GM18507 (cell line): ENCODE results near the gene FOXP4.

Source experiments
- DNase-seq: peaks from one replicate; pipeline ENCODE4 v3.0.0; 2011; ENCODE audit warnings: low read depth; ENCODE audit not compliant: insufficient read length; ENCODE audit errors: extremely low spot score
- FAIRE-seq: peaks from 2 replicates; lab custom pipeline; 2011; peaks lifted over from hg19 to GRCh38; lab: Jason Lieb, UNC

FOXP4 gene

GRCh38 chr6:41594326-41594725 lies 48.1 kb downstream of the FOXP4 start:
- no peak for FAIRE-seq
- no peak for DNase-seq

GRCh38 chr6:41594766-41595165 lies 48.6 kb downstream of the FOXP4 start:
- FAIRE-seq (no peak), DNase-seq (no peak)

DNA sequence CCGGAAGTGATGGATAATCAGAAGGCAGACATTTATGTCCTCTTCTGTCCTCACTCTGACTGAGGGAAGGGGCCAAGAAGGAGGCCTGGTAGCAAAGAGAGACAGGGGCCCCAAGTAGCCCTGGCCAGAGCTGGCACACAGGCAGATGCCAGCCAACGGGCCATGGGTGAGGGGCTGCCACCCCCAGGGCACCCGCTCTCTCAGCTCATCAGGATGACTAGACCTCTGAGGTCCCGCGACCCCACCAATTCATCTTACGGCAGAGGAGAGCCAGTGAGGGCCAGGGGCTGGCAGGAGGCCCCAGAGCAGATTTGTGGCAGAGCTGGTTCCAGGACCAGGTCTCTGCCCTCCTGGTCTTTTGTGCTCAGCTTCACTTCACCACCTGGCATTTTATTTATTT lies 49.0 kb downstream of the FOXP4 start:
- FAIRE-seq = no peak
- DNase-seq = no peak

DNA sequence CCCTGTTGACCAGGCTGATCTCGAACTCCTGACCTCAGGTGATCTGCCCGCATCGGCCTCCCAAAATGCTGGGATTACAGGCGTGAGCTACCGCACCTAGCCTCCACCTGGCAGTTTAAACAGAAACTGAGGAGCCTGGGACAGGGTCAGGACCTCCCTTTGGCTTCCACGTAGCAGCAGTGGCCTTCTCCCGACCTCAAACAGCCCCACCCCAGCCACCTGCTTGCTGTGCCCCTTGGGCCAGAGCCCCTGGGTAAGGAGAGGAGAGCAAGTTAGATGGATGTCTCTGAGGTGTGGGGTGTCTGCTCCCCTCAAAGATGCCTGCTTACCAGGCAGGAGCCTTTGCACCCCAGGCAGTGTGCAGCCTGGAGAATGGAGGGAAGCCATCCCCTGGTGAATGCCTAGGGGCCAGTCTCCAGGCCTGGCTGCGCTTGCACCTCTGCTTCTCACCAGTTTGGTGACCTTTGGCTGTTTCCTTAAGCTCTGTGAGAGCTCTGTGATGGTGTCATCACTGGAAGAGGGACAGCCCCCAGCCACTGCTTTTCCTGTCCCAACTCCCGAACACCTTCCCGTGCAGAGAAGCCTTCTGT lies 50.0 kb downstream of the FOXP4 start:
- FAIRE-seq = no peak
- no peak for DNase-seq

GRCh38 chr6:41596807-41597206 lies 50.6 kb downstream of the FOXP4 start:
- no peak for DNase-seq
- no peak for FAIRE-seq

- DNase-seq = no peak
- FAIRE-seq = no peak
Observed at GRCh38 chr6:41597246-41598000, 51.2 kb downstream of the FOXP4 start.

DNA sequence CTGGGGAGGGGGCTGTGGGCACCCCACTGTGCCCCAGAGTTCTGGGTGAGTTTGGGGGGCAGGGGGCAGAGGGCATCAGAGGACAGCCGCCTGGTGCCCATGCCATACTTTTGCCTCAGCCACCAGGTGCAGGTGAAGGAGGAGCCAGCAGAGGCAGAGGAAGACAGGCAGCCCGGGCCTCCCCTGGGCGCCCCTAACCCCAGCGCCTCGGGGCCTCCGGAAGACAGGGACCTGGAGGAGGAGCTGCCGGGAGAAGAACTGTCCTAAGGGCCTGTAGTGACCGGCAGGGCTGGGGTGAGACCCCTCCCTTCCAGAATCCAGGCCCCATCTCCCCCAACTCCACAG lies 52.5 kb downstream of the FOXP4 start:
- no peak for DNase-seq

GRCh38 chr6:41599015-41599851 lies 53.1 kb downstream of the FOXP4 start:
- FAIRE-seq (no peak), DNase-seq (no peak)

More for the DNA sequence above, 52.5 kb downstream of the FOXP4 start:
- FAIRE-seq = no peak

DNA sequence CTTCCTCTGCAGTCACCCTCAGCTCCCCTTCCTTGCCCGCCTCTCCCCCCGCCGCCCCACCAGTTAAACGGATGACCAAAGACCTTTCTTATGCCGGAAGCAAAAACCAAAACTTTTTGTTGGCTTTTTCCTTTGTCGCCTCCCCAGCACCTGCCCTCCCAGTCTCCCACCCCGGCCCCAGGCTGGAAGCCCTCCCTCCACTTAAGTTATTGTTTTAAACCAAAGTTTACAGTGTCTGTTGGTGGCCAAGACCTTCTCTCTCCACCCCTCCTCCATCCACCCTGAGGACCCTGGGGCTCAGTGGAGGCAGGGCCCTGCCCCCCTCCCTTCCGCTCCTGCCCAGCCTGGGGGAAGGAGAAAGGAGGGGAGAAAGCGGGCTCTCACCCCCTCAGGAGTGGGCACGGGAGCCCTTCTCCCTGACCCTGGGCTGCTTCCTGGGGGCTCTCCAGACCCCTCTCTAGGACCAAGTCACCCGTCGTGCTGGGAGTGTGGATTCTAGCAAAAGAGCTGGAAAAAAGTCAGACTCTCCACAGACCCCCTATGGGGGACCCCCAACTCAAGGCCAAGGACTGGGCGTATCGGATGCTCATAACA lies 53.8 kb downstream of the FOXP4 start:
- FAIRE-seq = no peak
- DNase-seq = no peak

GRCh38 chr6:41600499-41601247 lies 54.5 kb downstream of the FOXP4 start:
- FAIRE-seq (no peak), DNase-seq (no peak)

GRCh38 chr6:41601248-41601549 lies 55.0 kb downstream of the FOXP4 start:
- DNase-seq (no peak), FAIRE-seq (no peak)

DNA sequence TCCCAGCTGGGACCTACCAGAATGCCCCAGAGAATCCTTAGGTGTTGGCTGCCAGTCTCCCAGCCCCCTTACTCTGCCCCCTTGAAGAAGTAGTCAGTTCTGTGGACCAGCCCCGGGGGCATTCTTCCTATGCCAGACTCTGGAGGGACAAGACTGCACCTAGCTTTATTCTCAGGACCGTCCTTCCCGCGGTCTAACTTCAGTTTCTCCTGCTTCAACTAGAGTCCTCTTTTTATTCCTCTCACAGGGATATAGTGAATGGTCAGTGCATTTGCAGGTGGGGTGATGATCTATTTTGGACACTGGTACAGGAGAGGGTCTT lies 56.2 kb downstream of the FOXP4 start:
- DNase-seq = no peak
- no peak for FAIRE-seq

- FAIRE-seq (peak; percentile 95), DNase-seq (peak; percentile 69)
Observed at GRCh38 chr6:41602864-41603608, 56.9 kb downstream of the FOXP4 start.

DNA sequence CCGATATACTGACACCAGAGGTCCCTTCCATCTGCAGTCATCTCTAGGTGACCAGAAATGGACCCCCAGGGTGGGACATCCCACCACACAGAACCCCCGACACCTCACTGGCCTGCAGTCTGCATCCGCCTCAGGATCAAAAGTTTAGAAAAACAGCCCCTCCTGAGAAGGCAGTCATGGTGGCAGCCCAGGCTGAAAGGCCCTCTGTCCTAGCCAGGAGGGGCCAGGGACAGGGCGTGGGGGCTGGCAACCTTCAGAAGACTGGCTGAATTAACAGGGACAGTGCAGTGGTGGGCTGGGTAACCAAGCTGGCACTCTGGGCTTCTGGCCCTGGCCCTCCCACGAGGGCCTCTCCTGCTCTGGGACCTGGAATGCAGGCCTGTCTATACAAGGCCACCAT lies 57.8 kb downstream of the FOXP4 start:
- no peak for FAIRE-seq
- DNase-seq = no peak

- DNase-seq (no peak), FAIRE-seq (no peak)
Observed at GRCh38 chr6:41605649-41606048, 59.5 kb downstream of the FOXP4 start.

- no peak for DNase-seq
- no peak for FAIRE-seq
Observed at GRCh38 chr6:41607036-41607435, 60.9 kb downstream of the FOXP4 start.

- no peak for FAIRE-seq
- DNase-seq = no peak
Observed at GRCh38 chr6:41607736-41608135, 61.6 kb downstream of the FOXP4 start.

DNA sequence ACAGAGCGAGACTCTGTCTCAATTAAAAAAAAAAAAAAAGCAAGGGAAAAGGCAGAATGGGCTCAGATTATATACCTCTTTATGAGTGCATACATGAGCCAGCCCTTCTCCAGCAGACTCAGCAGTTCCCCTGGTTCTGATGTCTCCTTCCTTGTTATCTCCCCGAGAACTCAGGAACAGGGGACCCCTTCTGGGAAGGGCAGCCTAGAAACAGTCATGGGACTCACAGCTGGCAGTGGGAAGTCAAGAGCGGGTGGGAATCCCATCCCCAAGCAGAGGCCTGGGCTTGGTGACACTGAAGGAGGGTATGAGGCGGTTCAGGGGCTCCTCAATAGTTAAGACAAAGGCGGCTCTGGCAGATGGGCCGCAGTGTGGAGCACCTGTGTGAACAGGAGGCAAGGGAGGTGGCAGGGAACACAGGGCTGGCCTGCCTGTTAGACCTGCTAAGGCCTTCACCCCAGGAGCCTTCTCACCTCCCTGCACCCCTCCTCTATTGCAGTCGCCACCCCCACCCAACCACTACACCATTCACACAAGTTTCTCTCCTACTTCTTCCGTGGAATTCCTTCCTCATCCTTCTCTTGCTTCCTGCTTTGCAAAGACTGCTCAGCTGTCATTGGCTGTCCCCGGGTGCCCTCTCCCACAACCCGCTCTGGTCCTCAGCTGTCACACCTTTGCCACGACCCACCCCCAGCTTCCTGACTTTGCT lies 62.4 kb downstream of the FOXP4 start:
- no peak for DNase-seq
- FAIRE-seq = no peak

DNA sequence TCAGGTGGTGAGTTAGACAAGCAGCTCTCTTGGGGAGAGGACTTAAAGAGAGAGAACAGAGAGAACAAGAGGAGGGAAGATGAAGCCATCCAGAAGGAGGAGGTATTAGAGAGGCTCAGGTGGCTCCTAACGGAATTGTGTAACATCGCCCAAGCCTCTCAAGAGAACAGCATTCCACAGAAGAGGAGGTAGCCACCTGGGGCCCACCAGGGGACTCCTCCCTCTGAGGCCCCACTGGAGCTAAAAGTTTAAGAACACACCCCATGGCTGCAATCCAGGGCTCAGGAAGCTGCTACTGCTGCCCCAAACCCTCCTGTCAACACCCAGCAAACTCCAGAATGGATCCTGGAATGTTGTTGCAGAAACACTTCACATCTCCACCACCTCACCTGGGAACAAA lies 68.5 kb downstream of the FOXP4 start:
- no peak for FAIRE-seq
- no peak for DNase-seq
